Transverse colon (tissue), 4 donors: ENCODE measurements around the gene ULBP3. TPM values are rescaled to one million over a fixed set of nuclear protein-coding genes. Genes with fewer than 3 reads are reported as not detected.

ENCODE experiments used
- DNase-seq: peaks from one replicate; pipeline ENCODE4 v3.0.0-alpha.2; 2019
- H3K27ac ChIP-seq, 4 donors: fragments of 200-600 bp; sonication (generic); 2 replicates each; pipeline ENCODE4 v1.5.1; 2016 to 2018; ENCODE audit warnings: inconsistent platforms in 4 of 4
- H3K27me3 ChIP-seq: fragments of 200-600 bp; sonication (generic); 2 replicates; pipeline ENCODE4 v1.5.1; 2017; ENCODE audit warnings: inconsistent platforms
- H3K36me3 ChIP-seq, 4 donors: fragments of 200-600 bp; sonication (generic); 2 replicates each; pipeline ENCODE4 v1.5.1; 2017 to 2019; ENCODE audit warnings: inconsistent platforms in 4 of 4
- H3K4me1 ChIP-seq, 4 donors: fragments of 200-600 bp; sonication (generic); 2 replicates each; pipeline ENCODE4 v1.5.1; 2017 to 2020; ENCODE audit warnings: inconsistent platforms in 4 of 4
- H3K4me3 ChIP-seq, 4 donors: fragments of 200-600 bp; sonication (generic); 1 replicate in 1 of 4; 2 replicates in 3 of 4; pipeline versions ENCODE4 v1.5.1 to v1.6.1; 2017 to 2019; ENCODE audit warnings: inconsistent platforms in 4 of 4
- H3K9me3 ChIP-seq, 2 donors: fragments of 200-600 bp; sonication (generic); 2 replicates each; pipeline ENCODE4 v1.5.1; 2017 to 2019; ENCODE audit warnings: inconsistent platforms in 2 of 2
- EP300 ChIP-seq: sonication (generic); formaldehyde crosslinking; IDR thresholded peaks from one replicate; pipeline ENCODE4 v1.6.1; 2017; ENCODE audit warnings: antibody characterized with exemption, low read depth
- POLR2A ChIP-seq: fragments of 450-650 bp; IDR thresholded peaks from one replicate; pipeline ENCODE4 v1.6.1; 2016; ENCODE audit warnings: antibody characterized with exemption, mild to moderate bottlenecking, moderate library complexity
- POLR2AphosphoS5 ChIP-seq, 3 donors: sonication (generic); formaldehyde crosslinking; IDR thresholded peaks; one replicate each; pipeline ENCODE4 v1.6.1; 2016; ENCODE audit warnings: antibody characterized with exemption in 3 of 3
- WGBS, 2 donors: methylation state at CpG; one replicate each; pipeline ENCODE4 v1.1.5; 2018; ENCODE audit warnings: low coverage in 1 of 2; 5-methylcytosine and 5-hydroxymethylcytosine counted together
- in situ Hi-C, 4 donors: fragments of 200-750 bp; cut with MboI; loops; one replicate each; pipeline versions ENCODE4 v1.15.0 to v1.15.1; 2017; ENCODE audit warnings: low sequenced_read_pairs in 3 of 4, low pct_ligation_motif_present in 1 of 4, low pct_unique_long_range_greater_than_20kb in 1 of 4
- intact Hi-C: fragments of 100-400 bp; cut with DNase I; formaldehyde crosslinking; loops from one replicate; pipeline ENCODE4 v1.15.1; 2023; ENCODE audit warnings: low total_unique reads
- total RNA-seq, 4 donors: library from RNA; depleted of rRNA; stranded (reverse); fragments of >200 nt; gene quantifications; one replicate each; pipeline ENCODE4 v1.1.0, GENCODE V29; 2016
- TF ChIP-seq, protein P1 (sequence below), 5 experiments: fragments of 200-600 bp in 3 of 5; fragments of 450-650 bp in 2 of 5; sonication (generic) in 3 of 5; IDR thresholded peaks; 1 replicate in 2 of 5; 2 replicates in 3 of 5; pipeline ENCODE4 v1.5.1; 2016 to 2017; ENCODE audit warnings: antibody characterized with exemption in 5 of 5, inconsistent platforms in 3 of 5, mild to moderate bottlenecking in 2 of 5, moderate library complexity in 1 of 5

The ULBP3 gene
- total RNA-seq, 4 donors from 2014 or later: 0.79 to 2.0 TPM; not detected in 2

DNA sequence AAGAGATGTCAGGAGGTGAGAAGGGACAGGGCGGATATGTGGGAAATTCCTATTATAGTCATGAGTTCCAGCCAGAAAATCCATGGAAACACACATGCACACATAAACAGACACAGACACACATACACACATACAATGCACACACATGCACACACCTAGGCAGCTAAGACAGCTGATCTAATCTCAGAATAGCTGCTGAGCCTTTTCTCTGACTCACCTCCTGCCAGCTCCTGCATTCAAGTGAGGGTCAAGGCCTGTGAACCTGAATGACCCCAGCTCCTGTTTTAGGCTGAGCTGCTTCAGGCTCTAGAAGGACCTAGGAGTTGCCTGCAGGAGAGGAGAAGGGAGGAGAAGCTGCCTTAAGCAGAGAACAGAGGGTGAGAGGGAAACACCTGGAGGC lies 22.0 kb downstream of the ULBP3 start:
- DNase-seq: no peak
- TF ChIP-seq, protein P1, sequence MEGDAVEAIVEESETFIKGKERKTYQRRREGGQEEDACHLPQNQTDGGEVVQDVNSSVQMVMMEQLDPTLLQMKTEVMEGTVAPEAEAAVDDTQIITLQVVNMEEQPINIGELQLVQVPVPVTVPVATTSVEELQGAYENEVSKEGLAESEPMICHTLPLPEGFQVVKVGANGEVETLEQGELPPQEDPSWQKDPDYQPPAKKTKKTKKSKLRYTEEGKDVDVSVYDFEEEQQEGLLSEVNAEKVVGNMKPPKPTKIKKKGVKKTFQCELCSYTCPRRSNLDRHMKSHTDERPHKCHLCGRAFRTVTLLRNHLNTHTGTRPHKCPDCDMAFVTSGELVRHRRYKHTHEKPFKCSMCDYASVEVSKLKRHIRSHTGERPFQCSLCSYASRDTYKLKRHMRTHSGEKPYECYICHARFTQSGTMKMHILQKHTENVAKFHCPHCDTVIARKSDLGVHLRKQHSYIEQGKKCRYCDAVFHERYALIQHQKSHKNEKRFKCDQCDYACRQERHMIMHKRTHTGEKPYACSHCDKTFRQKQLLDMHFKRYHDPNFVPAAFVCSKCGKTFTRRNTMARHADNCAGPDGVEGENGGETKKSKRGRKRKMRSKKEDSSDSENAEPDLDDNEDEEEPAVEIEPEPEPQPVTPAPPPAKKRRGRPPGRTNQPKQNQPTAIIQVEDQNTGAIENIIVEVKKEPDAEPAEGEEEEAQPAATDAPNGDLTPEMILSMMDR (IDR thresholded peaks at IDR 0.05): no peak
- TF ChIP-seq POLR2AphosphoS5 (IDR thresholded peaks at IDR 0.05) (no peak), EP300 (no peak), POLR2A (no peak)
- in situ Hi-C loops: no loop called here
- intact Hi-C loops: no loop called here
- Histone ChIP-seq H3K4me3 (no peak overlapping the region), H3K27ac (no peak overlapping the region), H3K4me1 (no peaks in the 10 kb centered on the region), H3K27me3 (peaks cover 12% of the 10 kb centered on the region), H3K36me3 (no peaks in the 10 kb centered on the region), H3K9me3 (no peaks in the 10 kb centered on the region)
- whole genome bisulfite sequencing, 2 donors: 77 to 100% methylated on average over 1 of the region's 1 CpG

DNA sequence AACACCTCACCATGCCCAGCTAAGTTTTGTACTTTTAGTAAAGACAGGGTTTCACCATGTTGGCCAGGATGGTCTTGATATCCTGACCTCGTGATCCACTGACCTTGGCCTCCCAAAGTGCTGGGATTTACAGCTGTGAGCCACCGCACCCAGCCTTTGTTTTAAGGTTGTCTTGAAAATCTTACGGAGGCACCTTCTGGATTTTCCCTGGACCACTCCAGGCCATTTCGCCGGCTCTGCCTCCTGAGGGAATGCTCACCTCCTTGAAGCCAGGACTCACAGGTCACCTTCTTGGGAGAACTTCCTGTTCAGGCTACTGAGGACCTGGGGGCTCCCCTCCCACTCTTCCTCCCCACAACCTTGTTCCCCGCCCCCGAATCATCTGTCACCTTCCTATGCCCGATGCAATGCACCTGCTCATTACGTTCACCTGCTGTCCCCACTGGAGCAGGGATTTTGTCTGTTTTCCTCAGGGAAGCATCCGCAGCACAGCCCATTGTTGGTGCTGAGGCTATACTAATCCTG lies 24.2 kb downstream of the ULBP3 start:
- no peak overlapping the region for H3K27ac ChIP-seq
- no peaks in the 10 kb centered on the region for H3K36me3 ChIP-seq
- TF ChIP-seq EP300 (no peak), POLR2AphosphoS5 (IDR thresholded peaks at IDR 0.05) (no peak), POLR2A (no peak)
- TF ChIP-seq, protein P1 (IDR thresholded peaks at IDR 0.05): no peak
- peaks cover 25% of the 10 kb centered on the region for H3K27me3 ChIP-seq
- H3K9me3 ChIP-seq: no peaks in the 10 kb centered on the region
- H3K4me3 ChIP-seq: no peak overlapping the region
- WGBS, 2 donors: 88 to 91% methylated on average over 4 to 10 of the region's 10 CpGs
- no peak for DNase-seq
- no peaks in the 10 kb centered on the region for H3K4me1 ChIP-seq
- intact Hi-C loops: no loop called here
- in situ Hi-C loops: no loop called here

DNA sequence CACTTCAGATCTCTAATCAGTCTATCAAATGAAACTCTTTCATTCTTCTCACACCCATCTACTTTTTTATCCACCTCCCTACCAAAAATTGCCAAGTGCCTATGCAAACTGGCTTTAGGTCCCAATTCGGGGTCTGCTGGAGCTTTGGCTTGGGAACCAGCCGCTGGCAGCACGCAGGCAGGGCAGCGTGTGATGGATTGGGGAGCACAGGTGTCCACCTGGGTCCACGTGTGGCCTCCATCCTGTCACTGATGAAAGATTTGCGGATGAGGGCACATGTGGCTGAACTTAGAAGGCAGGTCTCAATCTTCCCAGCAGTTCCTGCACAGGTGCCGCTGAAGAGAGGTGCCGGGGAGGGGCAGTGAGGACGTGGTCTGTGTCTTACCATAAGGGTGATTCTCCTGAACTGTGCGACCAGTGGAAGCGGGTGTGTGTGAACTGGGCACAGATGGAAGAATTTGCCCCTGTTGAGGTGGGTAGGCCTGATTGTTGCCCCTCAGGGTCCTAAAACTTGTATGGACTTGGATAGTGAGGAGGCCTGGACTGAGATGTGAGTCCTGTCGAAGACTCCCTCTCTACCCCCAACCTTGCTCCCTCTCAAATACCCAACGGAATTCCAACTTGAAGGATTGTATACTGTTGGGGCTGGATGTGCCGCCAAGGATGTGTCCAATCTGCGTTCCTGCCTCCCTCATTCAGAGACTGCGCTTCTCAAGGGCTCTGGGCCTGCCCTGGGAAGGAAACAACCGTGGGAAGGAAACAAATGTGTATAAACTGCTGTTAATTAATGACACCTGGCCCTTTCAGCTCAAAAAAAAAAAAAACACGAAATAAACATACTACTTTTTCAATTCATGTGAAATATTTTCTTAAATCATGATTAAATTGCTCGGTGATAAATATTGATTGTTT lies 25.2 kb downstream of the ULBP3 start:
- Histone ChIP-seq H3K4me1 (no peaks in the 10 kb centered on the region), H3K36me3 (no peaks in the 10 kb centered on the region), H3K27ac (no peak overlapping the region), H3K27me3 (peaks cover 35% of the 10 kb centered on the region), H3K4me3 (no peak overlapping the region), H3K9me3 (no peaks in the 10 kb centered on the region)
- no peak for DNase-seq
- 84 to 88% methylated on average over 3 to 19 of the region's 19 CpGs for WGBS, 2 donors
- intact Hi-C loops: no loop called here
- TF ChIP-seq, protein P1 (IDR thresholded peaks at IDR 0.05): no peak
- TF ChIP-seq POLR2A (no peak), POLR2AphosphoS5 (IDR thresholded peaks at IDR 0.05) (no peak), EP300 (no peak)
- in situ Hi-C loops: no loop called here

DNA sequence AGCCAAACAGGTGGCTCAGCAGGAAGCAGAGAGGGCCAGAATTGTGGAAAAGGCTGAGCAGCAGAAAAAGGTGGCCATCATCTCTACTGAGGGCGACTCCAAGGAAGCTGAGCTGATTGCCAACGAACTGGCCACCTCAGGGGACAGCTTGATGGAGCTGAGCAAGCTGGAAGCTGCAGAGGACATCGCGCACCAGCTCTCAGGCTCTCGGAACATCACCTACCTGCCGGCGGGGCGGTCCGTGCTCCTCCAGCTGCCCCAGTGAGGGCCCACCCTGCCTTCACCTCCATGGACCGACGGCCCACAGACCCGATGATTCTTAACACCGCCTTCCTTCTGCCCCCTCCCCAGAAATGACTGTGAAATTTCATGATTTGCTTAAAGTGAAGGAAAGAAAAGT lies 25.8 kb downstream of the ULBP3 start:
- peaks cover 41% of the 10 kb centered on the region for H3K27me3 ChIP-seq
- H3K4me3 ChIP-seq: no peak overlapping the region
- intact Hi-C loops (no loop called here), in situ Hi-C loops (no loop called here)
- WGBS, 2 donors: 88% methylated on average over 13 of the region's 13 CpGs; no CpG with 5 or more reads in 1 of the 2 donors
- H3K9me3 ChIP-seq: no peaks in the 10 kb centered on the region
- H3K27ac ChIP-seq: no peak overlapping the region
- TF ChIP-seq EP300: no peak
- TF ChIP-seq, protein P1 (IDR thresholded peaks at IDR 0.05): no peak
- H3K36me3 ChIP-seq: no peaks in the 10 kb centered on the region
- H3K4me1 ChIP-seq: peaks cover under 1 to 4% (median 2%) of the 10 kb centered on the region in 4 donors
- no peak for DNase-seq
